ENCODE data around the gene SCYGR5. TPM values are rescaled to one million over a fixed set of nuclear protein-coding genes. Genes with fewer than 3 reads are reported as not detected.

SCYGR5 gene
- total and polyA plus RNA-seq, 2 donors (not counting 3 experiments of a cell fraction or from before 2014, with no cell fraction given), result not detected

DNA sequence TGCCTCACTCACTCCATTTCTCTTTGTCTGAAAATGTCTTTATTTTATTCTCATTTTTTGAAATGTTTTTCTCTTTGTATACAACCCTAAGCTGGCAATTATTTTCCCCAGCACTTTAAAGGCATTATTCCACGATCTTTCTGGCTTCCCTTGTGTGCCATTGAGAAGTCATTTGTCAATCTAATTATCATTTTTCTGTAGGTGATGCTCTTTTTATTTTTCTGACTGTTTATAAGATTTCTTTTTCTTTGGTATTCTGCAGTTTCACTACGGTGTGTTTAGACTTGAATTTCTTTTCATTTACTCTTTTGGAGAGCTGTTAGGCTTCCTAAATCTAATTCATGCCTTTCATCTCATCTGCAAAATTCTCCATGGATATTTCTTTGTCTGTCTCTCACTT, 41.2 kb upstream of the SCYGR5 start:
- dilution Hi-C loops (cut with MboI; ENCODE audit: extremely low pct_ligation_motif_present, low sequenced_read_pairs) (no loop called here), intact Hi-C loops (cut with micrococcal nuclease) (no loop called here)
- no peaks in the 10 kb centered on the region for H3K79me2 ChIP-seq (ENCODE audit: control insufficient read depth, insufficient read depth, low read length)
- no peaks in the 10 kb centered on the region for H3K9me3 ChIP-seq (replicated peaks; ENCODE audit: control insufficient read depth, insufficient read depth, low read length)
- no peak overlapping the region for H3K4me2 ChIP-seq (ENCODE audit: insufficient read depth, low read length)
- no peak overlapping the region for H2AFZ ChIP-seq (ENCODE audit: low read depth, low read length)
- H3K9ac ChIP-seq (replicated peaks; ENCODE audit: extremely low read depth, insufficient read depth, low read length), result no peak overlapping the region
- no peaks in the 10 kb centered on the region for H3K36me3 ChIP-seq (ENCODE audit: control insufficient read depth in 2 of 2, extremely low read depth in 1 of 2, insufficient read depth in 2 of 2, low read length in 2 of 2)
- BruUV-seq (replicated peaks), result no TSS peak
- no peaks in the 10 kb centered on the region for H4K20me1 ChIP-seq (replicated peaks; ENCODE audit: control insufficient read depth, extremely low read depth, insufficient read depth, low read length)
- peaks cover 2 to 3% of the 10 kb centered on the region in 2 experiments for H3K27me3 ChIP-seq (ENCODE audit: control insufficient read depth in 2 of 2, insufficient read depth in 2 of 2, low read length in 2 of 2)
- H3K9me1 ChIP-seq (replicated peaks; ENCODE audit: control insufficient read depth, extremely low read depth, insufficient read depth, low read length), result no peaks in the 10 kb centered on the region
- no peak overlapping the region for H3K27ac ChIP-seq (ENCODE audit: insufficient read depth, low read depth, low read length)
- POLR2A ChIA-PET, result no interaction called here
- no peak for DNase-seq (ENCODE audit: low read depth, low spot score)
- H3K4me3 ChIP-seq (replicated peaks in 1 of 3; ENCODE audit: insufficient read depth in 1 of 3, low read depth in 1 of 3, low read length in 3 of 3), result no peak overlapping the region
- no peak for FAIRE-seq
- TF ChIP-seq CTCF (IDR thresholded peaks at IDR 0.05; ENCODE audit: extremely low read depth in 1 of 2, insufficient read depth in 1 of 2, low read depth in 1 of 2, low read length in 2 of 2), result no peak
- TF ChIP-seq MAX (IDR thresholded peaks at IDR 0.05; ENCODE audit: insufficient read depth, insufficient read length), result no peak
- TF ChIP-seq POLR2A (IDR thresholded peaks at IDR 0.05; ENCODE audit: low read depth, low read length), result no peak
- no peak for TF ChIP-seq GATA2 (IDR thresholded peaks at IDR 0.05; ENCODE audit: insufficient read depth, insufficient read length, low read depth, low read length)
- TF ChIP-seq EZH2 (IDR thresholded peaks at IDR 0.05; ENCODE audit: borderline replicate concordance, low read depth, low read length, severe bottlenecking), result no peak
- no peak for TF ChIP-seq FOS (IDR thresholded peaks at IDR 0.05; ENCODE audit: borderline replicate concordance, insufficient read depth, low read length)
- no peak for TF ChIP-seq POLR2AphosphoS5 (IDR thresholded peaks at IDR 0.05; ENCODE audit: insufficient read depth, low read depth, low read length)
- no peak for TF ChIP-seq JUN (IDR thresholded peaks at IDR 0.05; ENCODE audit: borderline replicate concordance, insufficient read depth, insufficient read length, low read depth)
- TF ChIP-seq MYC (IDR thresholded peaks at IDR 0.05; ENCODE audit: low read depth, low read length), result no peak
- CTCF ChIA-PET, result no interaction called here
- no peaks in the 10 kb centered on the region for H3K4me1 ChIP-seq (ENCODE audit: control insufficient read depth, extremely low read depth, insufficient read depth, low read length)
